K562 (cell line): ENCODE measurements around the gene ADSS2. TPM values are rescaled to one million over a fixed set of nuclear protein-coding genes. Genes with fewer than 3 reads are reported as not detected.

Source experiments
- BACH1 ChIP-seq: fragments of 200-800 bp; sonication (Bioruptor generic); IDR thresholded peaks from 2 replicates; pipeline ENCODE4 v1.6.1; 2016; ENCODE audit warnings: missing genetic modification characterization, missing compliant biosample characterization
- BMI1 ChIP-seq: fragments of 150-350 bp; IDR thresholded peaks from 2 replicates; pipeline ENCODE4 v1.6.1; 2014; ENCODE audit warnings: low read length
- CHCHD3 ChIP-seq: fragments of 250-450 bp; sonication (Bioruptor Pico); IDR thresholded peaks from 2 replicates; pipeline ENCODE4 v2.1.2; 2022; ENCODE audit warnings: mild to moderate bottlenecking
- EGR1 ChIP-seq: fragments of 450-650 bp; conservative IDR thresholded peaks from 2 replicates; pipeline ENCODE4 v1.6.1; 2017; ENCODE audit warnings: mild to moderate bottlenecking
- ELK1 ChIP-seq: sonication (generic); formaldehyde crosslinking; IDR thresholded peaks from 2 replicates; pipeline ENCODE4 v1.8.1; 2022; ENCODE audit warnings: missing genetic modification reagents
- FUS ChIP-seq: fragments of 200-400 bp; formaldehyde crosslinking; optimal IDR thresholded peaks from 2 replicates; pipeline ENCODE3; 2017; ENCODE audit warnings: low read depth, low read length
- KAT7 ChIP-seq: sonication (generic); formaldehyde crosslinking; IDR thresholded peaks from 2 replicates; pipeline ENCODE4 v1.8.0; 2022; ENCODE audit warnings: missing genetic modification reagents, mild to moderate bottlenecking, borderline replicate concordance
- MAFK ChIP-seq: IDR thresholded peaks from 2 replicates; pipeline ENCODE4 v1.6.1; 2011; ENCODE audit warnings: low read length, improper control_type of control experiment
- MYBL2 ChIP-seq, 2 experiments: fragments of 450-650 bp in 1 of 2; sonication (generic) in 1 of 2; formaldehyde crosslinking in 1 of 2; IDR thresholded peaks; 2 replicates each; pipeline versions ENCODE4 v1.6.1 to v1.8.1; 2017 to 2022; ENCODE audit warnings: borderline replicate concordance in 1 of 2, inconsistent platforms in 1 of 2, low read depth in 1 of 2, mild to moderate bottlenecking in 1 of 2, missing genetic modification reagents in 1 of 2, moderate library complexity in 1 of 2
- POLR3A ChIP-seq: IDR thresholded peaks from 2 replicates; pipeline ENCODE4 v1.6.1; 2011; ENCODE audit warnings: borderline replicate concordance, mild to moderate bottlenecking, moderate library complexity; ENCODE audit not compliant: insufficient read length, insufficient read depth; ENCODE audit errors: extremely low read depth
- PRDM10 ChIP-seq: fragments of 450-650 bp; IDR thresholded peaks from 2 replicates; pipeline ENCODE4 v1.6.1; 2018; ENCODE audit not compliant: partially characterized antibody
- PTTG1 ChIP-seq: fragments of 450-650 bp; IDR thresholded peaks from 2 replicates; pipeline ENCODE4 v1.6.1; 2016; ENCODE audit warnings: low read depth, mild to moderate bottlenecking, missing genetic modification characterization, missing compliant biosample characterization
- RBFOX2 ChIP-seq: fragments of 200-400 bp; formaldehyde crosslinking; IDR thresholded peaks from 2 replicates; pipeline ENCODE4 v1.6.1; 2017; ENCODE audit warnings: low read depth, mild to moderate bottlenecking, low read length, moderate library complexity
- SMARCA4 ChIP-seq: fragments of 450-650 bp; IDR thresholded peaks from 2 replicates; pipeline ENCODE4 v1.6.1; 2016
- ZBTB11 ChIP-seq, 3 experiments: fragments of 200-800 bp in 1 of 3; fragments of 250-450 bp in 1 of 3; fragments of 450-650 bp in 1 of 3; sonication (Bioruptor Pico) in 1 of 3; sonication (Bioruptor generic) in 1 of 3; formaldehyde crosslinking in 1 of 3; IDR thresholded peaks; 2 replicates each; pipeline versions ENCODE4 v1.6.1 to v1.8.0; 2016 to 2022; ENCODE audit warnings: mild to moderate bottlenecking in 2 of 3, missing genetic modification characterization in 2 of 3, missing compliant biosample characterization in 1 of 3, moderate library complexity in 1 of 3
- ZBTB7A ChIP-seq: IDR thresholded peaks from 2 replicates; pipeline ENCODE4 v1.6.1; 2011; ENCODE audit warnings: low read depth, mild to moderate bottlenecking, low read length, moderate library complexity, borderline replicate concordance; ENCODE audit not compliant: control insufficient read depth
- ZNF830 ChIP-seq: fragments of 250-450 bp; sonication (Bioruptor Pico); IDR thresholded peaks from 2 replicates; pipeline ENCODE4 v1.5.0; 2021; ENCODE audit warnings: mild to moderate bottlenecking
- polyA plus RNA-seq, 8 experiments: library from polyadenylated mRNA; depleted of rRNA in 4 of 8; stranded (reverse) in 5 of 8; unstranded in 3 of 8; fragments of >200 nt; fragmentation: Nextera tagmentation in 2 of 8; fragmentation: Illumina TruSeq in 1 of 8; extraction: Ambion mirVana in 2 of 8; extraction: Trizol in 1 of 8; gene quantifications; 2 replicates each; pipeline versions ENCODE4 v1.2.1 to v1.2.3, GENCODE V29; 2011 to 2014; ENCODE audit warnings: inconsistent platforms in 1 of 8, missing spikeins in 1 of 8
- total RNA-seq, 7 experiments: library from RNA; depleted of rRNA in 6 of 7; stranded (reverse); fragments of >200 nt in 6 of 7; fragmentation: Illumina TruSeq in 2 of 7; extraction: Trizol in 2 of 7; gene quantifications; 2 replicates each; pipeline versions ENCODE4 v1.2.1 to v1.2.3, GENCODE V29; 2011 to 2021; ENCODE audit warnings: low replicate concordance in 1 of 7

The ADSS2 gene
- total and polyA plus RNA-seq, 9 of the 15 experiments (the other 6 are each of a cell fraction or from before 2014, with no cell fraction given) = 8.8 to 63.8 (median 59.4) TPM

GRCh38 chr1:244367399-244368114 is 84.2 kb downstream of the ADSS2 start (continued):
- TF ChIP-seq PRDM10 (peak; percentile 81), ZBTB11 (CRISPR knock-in tag; IDR thresholded peaks at IDR 0.05) (no peak; a peak in 1 of 6 replicates), ZBTB7A (peak; percentile 61; the same call in 1 of the 2 replicates), FUS (no peak), BMI1 (no peak), MAFK (no peak), ZNF830 (CRISPR knock-in tag) (no peak), CHCHD3 (CRISPR knock-in tag) (no peak), ELK1 (CRISPR knock-in tag) (no peak), KAT7 (CRISPR knock-in tag) (no peak), BACH1 (tag) (no peak), MYBL2 (IDR thresholded peaks at IDR 0.05; ENCODE audit: low read depth) (no peak), MYBL2 (CRISPR knock-in tag; IDR thresholded peaks at IDR 0.05; ENCODE audit: borderline replicate concordance) (no peak), RBFOX2 (peak; percentile 86), SMARCA4 (no peak), PTTG1 (tag) (no peak), POLR3A (no peak), EGR1 (no peak)
